SU-DHL-6 (cell line): ENCODE results near the gene SLC39A8.

Source experiments
- EZH2phosphoT487 ChIP-seq: fragments of 200-600 bp; sonication (generic), shearing (Covaris generic); conservative IDR thresholded peaks from 2 replicates; pipeline ENCODE4 v1.6.1; 2018; ENCODE audit warnings: mild to moderate bottlenecking, antibody characterized with exemption, low read length, moderate library complexity, mixed read lengths
- TF ChIP-seq, protein P1 (sequence below): fragments of 200-600 bp; sonication (generic); IDR thresholded peaks from one replicate; pipeline ENCODE4 v1.5.1; 2017; ENCODE audit warnings: antibody characterized with exemption, mild to moderate bottlenecking, low read length, moderate library complexity; ENCODE audit not compliant: insufficient read depth, poor library complexity, severe bottlenecking

DNA sequence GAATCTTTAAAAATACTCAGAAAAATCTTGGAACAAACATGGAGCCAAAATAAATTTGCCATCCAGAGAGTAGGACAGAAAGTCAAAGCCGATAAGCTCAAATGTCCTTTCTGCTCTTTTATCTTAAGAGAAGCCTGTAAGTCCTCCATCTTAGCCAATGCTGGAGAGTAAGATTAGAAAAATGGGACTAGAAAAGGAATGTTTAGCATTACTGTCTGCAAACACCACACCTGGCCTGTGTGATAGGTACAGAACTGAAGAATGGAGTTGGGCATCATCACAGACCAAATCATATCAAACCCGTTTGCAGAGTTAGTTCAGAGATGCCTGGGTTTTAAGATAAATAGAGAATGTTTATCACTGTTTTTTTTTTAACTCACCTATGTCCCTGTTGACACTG, 10.5 kb upstream of the SLC39A8 start:
- TF ChIP-seq, protein P1, sequence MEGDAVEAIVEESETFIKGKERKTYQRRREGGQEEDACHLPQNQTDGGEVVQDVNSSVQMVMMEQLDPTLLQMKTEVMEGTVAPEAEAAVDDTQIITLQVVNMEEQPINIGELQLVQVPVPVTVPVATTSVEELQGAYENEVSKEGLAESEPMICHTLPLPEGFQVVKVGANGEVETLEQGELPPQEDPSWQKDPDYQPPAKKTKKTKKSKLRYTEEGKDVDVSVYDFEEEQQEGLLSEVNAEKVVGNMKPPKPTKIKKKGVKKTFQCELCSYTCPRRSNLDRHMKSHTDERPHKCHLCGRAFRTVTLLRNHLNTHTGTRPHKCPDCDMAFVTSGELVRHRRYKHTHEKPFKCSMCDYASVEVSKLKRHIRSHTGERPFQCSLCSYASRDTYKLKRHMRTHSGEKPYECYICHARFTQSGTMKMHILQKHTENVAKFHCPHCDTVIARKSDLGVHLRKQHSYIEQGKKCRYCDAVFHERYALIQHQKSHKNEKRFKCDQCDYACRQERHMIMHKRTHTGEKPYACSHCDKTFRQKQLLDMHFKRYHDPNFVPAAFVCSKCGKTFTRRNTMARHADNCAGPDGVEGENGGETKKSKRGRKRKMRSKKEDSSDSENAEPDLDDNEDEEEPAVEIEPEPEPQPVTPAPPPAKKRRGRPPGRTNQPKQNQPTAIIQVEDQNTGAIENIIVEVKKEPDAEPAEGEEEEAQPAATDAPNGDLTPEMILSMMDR = no peak
- no peak for TF ChIP-seq EZH2phosphoT487
